GM13976 (cell line): Measurements from ENCODE around the gene EDNRA.

Source experiments
- DNase-seq: peaks from one replicate; pipeline ENCODE4 v3.0.0; 2012; ENCODE audit warnings: low spot score
- CTCF ChIP-seq: IDR thresholded peaks from 2 replicates; pipeline ENCODE4 v1.5.1; 2012; ENCODE audit warnings: borderline replicate concordance, mild to moderate bottlenecking; ENCODE audit not compliant: insufficient read depth; ENCODE audit errors: extremely low read depth, missing control alignments, control extremely low read depth
- in situ Hi-C: fragments of 300-500 bp; cut with MboI; formaldehyde crosslinking; loops from one replicate; pipeline ENCODE4 v1.12.0; 2022; ENCODE audit warnings: low sequenced_read_pairs, mixed read lengths, inconsistent platforms; ENCODE audit not compliant: unreplicated experiment

EDNRA gene

GRCh38 chr4:147510962-147511668, 30.2 kb downstream of the EDNRA start:
- no peak for TF ChIP-seq CTCF
- in situ Hi-C loops, result loop anchor here (10.0 kb wide), 1 partner anchor 354 kb away; no protein-coding TSS in a partner anchor
- no peak for DNase-seq

- in situ Hi-C loops, result loop anchor here (10.0 kb wide), 1 partner anchor 352 kb away; no protein-coding TSS in a partner anchor
- no peak for DNase-seq
- no peak for TF ChIP-seq CTCF
Measured at GRCh38 chr4:147513091-147513490, 32.2 kb downstream of the EDNRA start.

- DNase-seq, result no peak
- in situ Hi-C loops, result loop anchor here (10.0 kb wide), 1 partner anchor 351 kb away; no protein-coding TSS in a partner anchor
- TF ChIP-seq CTCF, result no peak
Measured at GRCh38 chr4:147513952-147514351, 33.1 kb downstream of the EDNRA start.

GRCh38 chr4:147515220-147515936, 34.5 kb downstream of the EDNRA start:
- in situ Hi-C loops, result loop anchor here (10.0 kb wide), 1 partner anchor 349 kb away; no protein-coding TSS in a partner anchor
- no peak for TF ChIP-seq CTCF
- DNase-seq, result no peak

- TF ChIP-seq CTCF, result no peak
- in situ Hi-C loops, result loop anchor here (10.0 kb wide), 1 partner anchor 349 kb away; no protein-coding TSS in a partner anchor
- DNase-seq, result no peak
Measured at GRCh38 chr4:147516133-147516532, 35.2 kb downstream of the EDNRA start.

- DNase-seq, result no peak
- TF ChIP-seq CTCF, result no peak
- in situ Hi-C loops, result loop anchor here (10.0 kb wide), 1 partner anchor 347 kb away; no protein-coding TSS in a partner anchor
Measured at GRCh38 chr4:147518086-147518485, 37.2 kb downstream of the EDNRA start.
